SK-N-SH (cell line): ENCODE results near the gene HEXB. TPM values are rescaled to one million over a fixed set of nuclear protein-coding genes. Genes with fewer than 3 reads are reported as not detected.

Experiments
- CTCF ChIA-PET: fragments of 300-600, 350-600 bp; formaldehyde crosslinking; extraction: SDS; loops from one replicate; lab custom pipeline; 2021; lab: Yijun Ruan, JAX
- POLR2A ChIA-PET: fragments of 350-600 bp; sonication (Branson Sonifier 250); formaldehyde crosslinking; extraction: SDS; loops from one replicate; lab custom pipeline; 2020; ENCODE audit warnings: antibody characterized with exemption, inconsistent platforms; lab: Yijun Ruan, JAX
- DNase-seq: peaks from one replicate; pipeline ENCODE4 v3.0.0; 2012
- H2AFZ ChIP-seq: fragments of 200-600 bp; sonication (generic); 2 replicates; pipeline ENCODE4 v1.8.1; 2016; ENCODE audit warnings: antibody characterized with exemption, mild to moderate bottlenecking, low read depth
- H3F3A ChIP-seq: fragments of 200-600 bp; sonication (generic); replicated peaks from 2 replicates; pipeline ENCODE3; 2016; ENCODE audit warnings: antibody characterized with exemption, mild to moderate bottlenecking; ENCODE audit not compliant: insufficient read depth
- H3K27ac ChIP-seq, 2 experiments: fragments of 200-500 bp in 1 of 2; fragments of 200-600 bp in 1 of 2; sonication (Bioruptor generic) in 1 of 2; sonication (generic), shearing (Covaris generic) in 1 of 2; 2 replicates each; pipeline versions ENCODE4 v1.5.1 to v1.6.1; 2014 to 2016; ENCODE audit warnings: low read depth in 2 of 2, inconsistent platforms in 1 of 2, low read length in 1 of 2, mild to moderate bottlenecking in 1 of 2, mixed read lengths in 1 of 2
- H3K27me3 ChIP-seq: fragments of 200-600 bp; sonication (generic), shearing (Covaris generic); 2 replicates; pipeline ENCODE4 v1.6.1; 2016; ENCODE audit warnings: mixed run types; ENCODE audit not compliant: insufficient read depth
- H3K36me3 ChIP-seq, 2 experiments: fragments of 200-500 bp in 1 of 2; fragments of 200-600 bp in 1 of 2; sonication (Bioruptor generic) in 1 of 2; sonication (generic) in 1 of 2; replicated peaks in 1 of 2; 2 replicates each; pipeline versions ENCODE3 to v1.5.1; 2014 to 2016; ENCODE audit warnings: low read length in 1 of 2, mild to moderate bottlenecking in 1 of 2; ENCODE audit not compliant: insufficient read depth in 2 of 2, control insufficient read depth in 1 of 2
- H3K4me1 ChIP-seq, 2 experiments: fragments of 200-500 bp in 1 of 2; fragments of 200-600 bp in 1 of 2; sonication (Bioruptor generic) in 1 of 2; sonication (generic), shearing (Covaris generic) in 1 of 2; 2 replicates each; pipeline versions ENCODE4 v1.5.1 to v1.6.1; 2014 to 2016; ENCODE audit warnings: low read depth in 1 of 2, low read length in 1 of 2, mixed run types in 1 of 2; ENCODE audit not compliant: insufficient read depth in 2 of 2, control insufficient read depth in 1 of 2
- H3K4me2 ChIP-seq: fragments of 200-600 bp; sonication (generic), shearing (Covaris generic); 2 replicates; pipeline ENCODE4 v1.6.1; 2017; ENCODE audit warnings: mixed run types
- H3K4me3 ChIP-seq, 2 experiments: fragments of 200-500 bp in 1 of 2; fragments of 200-600 bp in 1 of 2; sonication (Bioruptor generic) in 1 of 2; sonication (generic), shearing (Covaris generic) in 1 of 2; 2 replicates each; pipeline versions ENCODE4 v1.5.1 to v1.8.1; 2014 to 2016; ENCODE audit warnings: low read depth in 2 of 2, inconsistent platforms in 1 of 2, low read length in 1 of 2, mild to moderate bottlenecking in 1 of 2, mixed read lengths in 1 of 2, moderate library complexity in 1 of 2
- H3K79me2 ChIP-seq: fragments of 200-600 bp; sonication (generic); 2 replicates; pipeline ENCODE4 v1.8.1; 2017; ENCODE audit warnings: mild to moderate bottlenecking; ENCODE audit not compliant: insufficient read depth
- H3K9ac ChIP-seq: fragments of 200-600 bp; sonication (generic); 2 replicates; pipeline ENCODE4 v1.6.1; 2017; ENCODE audit warnings: mixed run types
- H3K9me2 ChIP-seq: fragments of 200-600 bp; sonication (generic); 2 replicates; pipeline ENCODE4 v1.6.1; 2017; ENCODE audit warnings: mixed run types
- H3K9me3 ChIP-seq: fragments of 200-600 bp; sonication (generic); 2 replicates; pipeline ENCODE4 v1.6.1; 2017; ENCODE audit warnings: mixed run types, mild to moderate bottlenecking, moderate library complexity
- H4K20me1 ChIP-seq: fragments of 200-600 bp; sonication (generic); 2 replicates; pipeline ENCODE4 v1.6.1; 2017; ENCODE audit warnings: mild to moderate bottlenecking, mixed run types; ENCODE audit not compliant: insufficient read depth
- CHD2 ChIP-seq: fragments of 150-350 bp; IDR thresholded peaks from 2 replicates; pipeline ENCODE4 v1.6.1; 2018; ENCODE audit warnings: low read length; ENCODE audit not compliant: partially characterized antibody
- CTCF ChIP-seq: fragments of 200-600 bp; sonication (generic); IDR thresholded peaks from 2 replicates; pipeline ENCODE4 v1.6.1; 2017; ENCODE audit warnings: antibody characterized with exemption, mild to moderate bottlenecking, moderate library complexity
- ELF1 ChIP-seq: IDR thresholded peaks from 2 replicates; pipeline ENCODE4 v1.4.0; 2012
- EP300 ChIP-seq, 2 experiments: IDR thresholded peaks; 2 replicates each; pipeline versions ENCODE4 v1.4.0 to v1.6.1; 2012; ENCODE audit warnings: borderline replicate concordance in 1 of 2, low read depth in 1 of 2, low read length in 1 of 2
- FOSL2 ChIP-seq: IDR thresholded peaks from 2 replicates; pipeline ENCODE4 v1.4.0; 2012; ENCODE audit warnings: low read depth, mild to moderate bottlenecking, moderate library complexity, borderline replicate concordance
- FOXJ3 ChIP-seq: sonication (generic); formaldehyde crosslinking; IDR thresholded peaks from 2 replicates; pipeline ENCODE4 v1.5.1; 2020; ENCODE audit warnings: mild to moderate bottlenecking, missing genetic modification reagents
- FOXM1 ChIP-seq: IDR thresholded peaks from 2 replicates; pipeline ENCODE4 v1.4.0; 2012; ENCODE audit warnings: low read depth, mild to moderate bottlenecking
- GABPA ChIP-seq: IDR thresholded peaks from 2 replicates; pipeline ENCODE4 v1.4.0; 2012; ENCODE audit warnings: low read depth, mild to moderate bottlenecking
- IRF3 ChIP-seq: fragments of 150-350 bp; IDR thresholded peaks from 2 replicates; pipeline ENCODE4 v1.6.1; 2016; ENCODE audit warnings: mild to moderate bottlenecking, low read depth, low read length
- MEF2A ChIP-seq: IDR thresholded peaks from 2 replicates; pipeline ENCODE4 v1.4.0; 2012; ENCODE audit warnings: low read depth, borderline replicate concordance
- MXI1 ChIP-seq: IDR thresholded peaks from 2 replicates; pipeline ENCODE4 v1.6.1; 2012; ENCODE audit warnings: mild to moderate bottlenecking, low read depth, low read length, improper control_type of control experiment
- NFIC ChIP-seq: IDR thresholded peaks from 2 replicates; pipeline ENCODE4 v1.4.0; 2012; ENCODE audit warnings: borderline replicate concordance
- NRF1 ChIP-seq: IDR thresholded peaks from 2 replicates; pipeline ENCODE4 v1.6.1; 2012; ENCODE audit warnings: low read depth, mild to moderate bottlenecking, low read length
- PBX3 ChIP-seq: IDR thresholded peaks from 2 replicates; pipeline ENCODE4; 2012
- POLR2AphosphoS5 ChIP-seq: IDR thresholded peaks from 2 replicates; pipeline ENCODE4 v1.6.1; 2012; ENCODE audit warnings: low read depth, low read length
- RAD21 ChIP-seq: IDR thresholded peaks from 2 replicates; pipeline ENCODE4 v1.6.1; 2012; ENCODE audit warnings: mild to moderate bottlenecking, low read length
- RCOR1 ChIP-seq: fragments of 150-350 bp; IDR thresholded peaks from 2 replicates; pipeline ENCODE4 v1.6.1; 2017; ENCODE audit warnings: antibody characterized with exemption, low read length
- RFX5 ChIP-seq: IDR thresholded peaks from 2 replicates; pipeline ENCODE4 v1.6.1; 2012; ENCODE audit warnings: mild to moderate bottlenecking, improper control_type of control experiment, low read length
- RXRA ChIP-seq: IDR thresholded peaks from 2 replicates; pipeline ENCODE4 v1.4.0; 2012; ENCODE audit warnings: low read depth, mild to moderate bottlenecking, borderline replicate concordance
- SIN3A ChIP-seq: IDR thresholded peaks from 2 replicates; pipeline ENCODE4 v1.6.1; 2012; ENCODE audit warnings: low read depth, mild to moderate bottlenecking, low read length, moderate library complexity, borderline replicate concordance
- SMC3 ChIP-seq: IDR thresholded peaks from 2 replicates; pipeline ENCODE4 v1.6.1; 2012; ENCODE audit warnings: low read depth, low read length, improper control_type of control experiment
- TCF12 ChIP-seq: IDR thresholded peaks from 2 replicates; pipeline ENCODE4 v1.4.0; 2012
- TEAD4 ChIP-seq: IDR thresholded peaks from 2 replicates; pipeline ENCODE4 v1.4.0; 2012; ENCODE audit warnings: mild to moderate bottlenecking, borderline replicate concordance; ENCODE audit not compliant: insufficient read depth
- USF2 ChIP-seq: fragments of 150-350 bp; IDR thresholded peaks from 2 replicates; pipeline ENCODE4 v1.6.1; 2017; ENCODE audit warnings: antibody characterized with exemption, low read length, low read depth, borderline replicate concordance
- YY1 ChIP-seq: IDR thresholded peaks from 2 replicates; pipeline ENCODE4 v1.4.0; 2012; ENCODE audit warnings: low read depth, mild to moderate bottlenecking
- WGBS: methylation state at CpG from one replicate; pipeline ENCODE4 v1.1.6; 2017; ENCODE audit warnings: low lambda C conversion rate; 5-methylcytosine and 5-hydroxymethylcytosine counted together
- polyA plus RNA-seq, 3 experiments: library from polyadenylated mRNA; depleted of rRNA; stranded (reverse); fragments of >200 nt; gene quantifications; 2 replicates each; pipeline ENCODE4 v1.2.3, GENCODE V29; 2012
- TF ChIP-seq, protein P1 (sequence below): IDR thresholded peaks from 2 replicates; pipeline ENCODE4 v1.4.0; 2012; ENCODE audit warnings: low read depth, borderline replicate concordance
- TF ChIP-seq, protein P2 (sequence below): IDR thresholded peaks from 2 replicates; pipeline ENCODE4 v1.4.0; 2012; ENCODE audit warnings: low read depth
- TF ChIP-seq, protein P3 (sequence below): IDR thresholded peaks from 2 replicates; pipeline ENCODE4 v1.4.0; 2012; ENCODE audit warnings: low read depth, borderline replicate concordance

Gene HEXB
- polyA plus RNA-seq, 1 of the 3 experiments (the other 2 are of a cell fraction): 75.8 TPM

DNA sequence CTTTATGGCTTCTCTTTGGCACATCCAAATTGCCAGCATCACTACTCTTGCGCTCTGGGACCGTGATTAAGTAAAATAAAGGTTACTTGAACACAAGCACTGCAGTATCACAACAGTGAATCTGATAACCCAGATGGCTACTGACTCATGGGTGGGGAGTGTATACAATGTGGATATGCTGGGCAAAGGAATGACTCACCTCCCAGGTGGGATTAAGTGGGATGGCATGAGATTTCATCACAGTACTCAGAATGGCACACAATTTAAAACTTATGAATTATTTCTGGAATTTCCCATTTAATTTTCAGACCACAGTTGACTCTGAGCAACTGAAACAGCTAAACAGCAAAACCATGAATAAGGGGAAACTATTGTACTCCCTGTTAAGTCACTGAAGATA, 77.6 kb downstream of the HEXB start:
- peak overlapping the region; percentile 4; the same call in 1 of the 2 replicates for H3K9ac ChIP-seq
- no peak overlapping the region for H2AFZ ChIP-seq
- WGBS: 17% methylated on average over 2 of the region's 2 CpGs
- ChIA-PET POLR2A (no interaction called here), CTCF (interaction anchor here (0.7 to 1.4 kb wide), 2 partner anchors 13 to 77 kb away, joined by 3 read pairs; no protein-coding TSS in a partner anchor)
- H3K4me3 ChIP-seq: no peak overlapping the region
- H3K36me3 ChIP-seq: peaks cover 36 to 64% of the 10 kb centered on the region in 2 experiments
- peak overlapping the region; percentile 55 to 65; a peak in 3 of 4 replicates for H3K27ac ChIP-seq
- H3F3A ChIP-seq: peaks cover 27% of the 10 kb centered on the region
- peak overlapping the region; percentile 1; the same call in 1 of the 2 replicates for H3K4me2 ChIP-seq
- peaks cover 13 to 26% of the 10 kb centered on the region in 2 experiments; a peak in 3 of 4 replicates for H3K4me1 ChIP-seq
- H3K9me3 ChIP-seq: no peaks in the 10 kb centered on the region
- no peaks in the 10 kb centered on the region for H4K20me1 ChIP-seq
- no peaks in the 10 kb centered on the region for H3K27me3 ChIP-seq
- peaks cover 59% of the 10 kb centered on the region for H3K79me2 ChIP-seq
- H3K9me2 ChIP-seq: no peaks in the 10 kb centered on the region
- no peak for DNase-seq
- TF ChIP-seq, protein P1, sequence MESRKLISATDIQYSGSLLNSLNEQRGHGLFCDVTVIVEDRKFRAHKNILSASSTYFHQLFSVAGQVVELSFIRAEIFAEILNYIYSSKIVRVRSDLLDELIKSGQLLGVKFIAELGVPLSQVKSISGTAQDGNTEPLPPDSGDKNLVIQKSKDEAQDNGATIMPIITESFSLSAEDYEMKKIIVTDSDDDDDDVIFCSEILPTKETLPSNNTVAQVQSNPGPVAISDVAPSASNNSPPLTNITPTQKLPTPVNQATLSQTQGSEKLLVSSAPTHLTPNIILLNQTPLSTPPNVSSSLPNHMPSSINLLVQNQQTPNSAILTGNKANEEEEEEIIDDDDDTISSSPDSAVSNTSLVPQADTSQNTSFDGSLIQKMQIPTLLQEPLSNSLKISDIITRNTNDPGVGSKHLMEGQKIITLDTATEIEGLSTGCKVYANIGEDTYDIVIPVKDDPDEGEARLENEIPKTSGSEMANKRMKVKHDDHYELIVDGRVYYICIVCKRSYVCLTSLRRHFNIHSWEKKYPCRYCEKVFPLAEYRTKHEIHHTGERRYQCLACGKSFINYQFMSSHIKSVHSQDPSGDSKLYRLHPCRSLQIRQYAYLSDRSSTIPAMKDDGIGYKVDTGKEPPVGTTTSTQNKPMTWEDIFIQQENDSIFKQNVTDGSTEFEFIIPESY: peak; percentile 71; the same call in 1 of the 2 replicates
- no peak for TF ChIP-seq RFX5
- peak; percentile 53; the same call in 1 of the 2 replicates for TF ChIP-seq NFIC
- no peak for TF ChIP-seq SIN3A
- no peak for TF ChIP-seq RCOR1
- no peak for TF ChIP-seq USF2
- TF ChIP-seq NRF1: no peak
- TF ChIP-seq GABPA: no peak
- TF ChIP-seq, protein P2, sequence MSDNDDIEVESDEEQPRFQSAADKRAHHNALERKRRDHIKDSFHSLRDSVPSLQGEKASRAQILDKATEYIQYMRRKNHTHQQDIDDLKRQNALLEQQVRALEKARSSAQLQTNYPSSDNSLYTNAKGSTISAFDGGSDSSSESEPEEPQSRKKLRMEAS: no peak
- no peak for TF ChIP-seq MXI1
- TF ChIP-seq PBX3: peak; percentile 57; the same call in 1 of the 2 replicates
- TF ChIP-seq CTCF: no peak
- no peak for TF ChIP-seq YY1
- TF ChIP-seq CHD2: no peak
- TF ChIP-seq RXRA: no peak; the same call in 1 of the 2 replicates
- no peak for TF ChIP-seq FOXJ3
- TF ChIP-seq, protein P3, sequence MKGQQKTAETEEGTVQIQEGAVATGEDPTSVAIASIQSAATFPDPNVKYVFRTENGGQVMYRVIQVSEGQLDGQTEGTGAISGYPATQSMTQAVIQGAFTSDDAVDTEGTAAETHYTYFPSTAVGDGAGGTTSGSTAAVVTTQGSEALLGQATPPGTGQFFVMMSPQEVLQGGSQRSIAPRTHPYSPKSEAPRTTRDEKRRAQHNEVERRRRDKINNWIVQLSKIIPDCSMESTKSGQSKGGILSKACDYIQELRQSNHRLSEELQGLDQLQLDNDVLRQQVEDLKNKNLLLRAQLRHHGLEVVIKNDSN: no peak
- TF ChIP-seq MEF2A: no peak
- TF ChIP-seq TCF12: peak; percentile 96
- no peak for TF ChIP-seq SMC3
- TF ChIP-seq FOXM1: no peak
- TF ChIP-seq IRF3: no peak
- peak; percentile 99 for TF ChIP-seq FOSL2
- TF ChIP-seq EP300 (IDR thresholded peaks at IDR 0.05; ENCODE audit: borderline replicate concordance in 1 of 2, low read depth in 1 of 2, low read length in 1 of 2): peak in 1 of 2 experiments; percentile 85; a peak in 1 of 4 replicates
- peak; percentile 80; the same call in 1 of the 2 replicates for TF ChIP-seq POLR2AphosphoS5
- no peak for TF ChIP-seq ELF1
- no peak for TF ChIP-seq RAD21
- peak; percentile 86 for TF ChIP-seq TEAD4
